NT2/D1 (cell line): ENCODE data around the gene L3MBTL4.

Source experiments
- SUZ12 ChIP-seq: IDR thresholded peaks from 2 replicates; pipeline ENCODE4 v1.6.1; 2011; ENCODE audit not compliant: insufficient read length, insufficient read depth; ENCODE audit errors: extremely low read depth
- YY1 ChIP-seq: IDR thresholded peaks from 2 replicates; pipeline ENCODE4 v1.6.1; 2011; ENCODE audit not compliant: insufficient read length, insufficient read depth
- ZNF274 ChIP-seq: IDR thresholded peaks from 2 replicates; pipeline ENCODE4 v1.6.1; 2011; ENCODE audit warnings: mild to moderate bottlenecking, low read depth, low read length

DNA sequence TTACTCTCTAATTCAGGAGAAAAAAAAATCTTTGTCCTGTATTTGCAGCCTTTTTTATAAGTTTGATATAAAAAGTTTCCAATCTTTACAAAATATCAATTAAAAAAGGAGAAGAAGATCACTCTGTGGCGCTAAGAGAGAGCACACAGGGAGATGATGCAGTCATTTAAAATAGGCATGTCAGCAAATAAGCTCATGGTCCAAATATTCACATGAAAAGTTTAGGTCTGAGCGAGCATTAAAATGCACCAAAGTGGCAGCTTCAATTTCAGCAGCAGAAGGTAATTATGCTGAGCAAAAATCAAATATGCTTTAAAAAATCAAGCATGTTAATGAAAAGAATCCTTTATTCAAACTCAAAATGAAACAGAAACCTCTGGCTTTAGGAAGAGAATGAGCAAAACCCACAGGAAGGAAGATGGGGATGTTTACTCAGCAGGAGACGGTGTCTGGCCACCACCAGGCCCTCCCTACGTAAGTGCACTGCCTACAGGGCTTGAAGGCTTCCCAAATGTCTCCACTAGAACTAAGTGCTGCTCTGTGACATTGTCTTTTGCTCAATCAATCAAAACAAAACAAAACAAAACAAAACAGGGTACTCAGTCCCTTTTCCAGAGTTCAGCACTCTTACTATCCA is 120.4 kb downstream of the L3MBTL4 start:
- TF ChIP-seq YY1 (no peak), ZNF274 (no peak), SUZ12 (no peak)
